Measurements from ENCODE around the gene SFTA2. TPM values are rescaled to one million over a fixed set of nuclear protein-coding genes. Genes with fewer than 3 reads are reported as not detected.

The SFTA2 gene
- total RNA-seq, 1 donor from 2014 or later, result not detected

GRCh38 chr6:30884521-30885480, 47.2 kb downstream of the SFTA2 start:
- no peak for TF ChIP-seq CTCF (IDR thresholded peaks at IDR 0.05; ENCODE audit: unreplicated experiment)
- H3K27me3 Mint-ChIP-seq (ENCODE audit: low read depth), result no peaks in the 10 kb centered on the region
- peak in 1 of 2 experiments; percentile 55 for DNase-seq (ENCODE audit: low spot score in 2 of 2, unreplicated experiment in 2 of 2)
- H3K27ac Mint-ChIP-seq, result peak overlapping the region; percentile 99
- no peaks in the 10 kb centered on the region for H3K9me3 Mint-ChIP-seq
- peaks cover 70% of the 10 kb centered on the region for H3K4me1 Mint-ChIP-seq
- peaks cover 5% of the 10 kb centered on the region for H3K36me3 Mint-ChIP-seq
- H3K4me3 Mint-ChIP-seq, result peak overlapping the region; percentile 78

- no peaks in the 10 kb centered on the region for H3K9me3 Mint-ChIP-seq
Observed at GRCh38 chr6:30883685-30884520, 48.1 kb downstream of the SFTA2 start, which contains the start of gene DDR1. DDR1 (plus strand) TSS chr6:30884519; CDS start chr6:30888730, 4,211 bp downstream.

GRCh38 chr6:30882759-30883684, 48.9 kb downstream of the SFTA2 start:
- H3K27ac Mint-ChIP-seq, result peak overlapping the region; percentile 98
- no peaks in the 10 kb centered on the region for H3K9me3 Mint-ChIP-seq
- H3K4me1 Mint-ChIP-seq, result peaks cover 73% of the 10 kb centered on the region
- TF ChIP-seq CTCF (IDR thresholded peaks at IDR 0.05; ENCODE audit: unreplicated experiment), result no peak
- no peaks in the 10 kb centered on the region for H3K36me3 Mint-ChIP-seq
- peak overlapping the region; percentile 72 for H3K4me3 Mint-ChIP-seq
- no peaks in the 10 kb centered on the region for H3K27me3 Mint-ChIP-seq (ENCODE audit: low read depth)
- peak; percentile 58 to 64 for DNase-seq (ENCODE audit: low spot score in 2 of 2, unreplicated experiment in 2 of 2)

More at GRCh38 chr6:30883685-30884520, 48.1 kb downstream of the SFTA2 start, which contains the start of gene DDR1:
- Mint-ChIP-seq H3K4me1 (peaks cover 72% of the 10 kb centered on the region), H3K36me3 (no peaks in the 10 kb centered on the region), H3K4me3 (peak within 1 kb of the TSS; percentile 78), H3K27ac (peak within 1 kb of the TSS; percentile 99), H3K27me3 (ENCODE audit: low read depth) (no peaks in the 10 kb centered on the region)
- peak; percentile 65 to 82 for DNase-seq (ENCODE audit: low spot score in 2 of 2, unreplicated experiment in 2 of 2)
- TF ChIP-seq CTCF (IDR thresholded peaks at IDR 0.05; ENCODE audit: unreplicated experiment), result no peak

GRCh38 chr6:30882204-30882758, 49.7 kb downstream of the SFTA2 start:
- no peak for TF ChIP-seq CTCF (IDR thresholded peaks at IDR 0.05; ENCODE audit: unreplicated experiment)
- peak in 1 of 2 experiments; percentile 62 for DNase-seq (ENCODE audit: low spot score in 2 of 2, unreplicated experiment in 2 of 2)
- Mint-ChIP-seq H3K27me3 (ENCODE audit: low read depth) (no peaks in the 10 kb centered on the region), H3K4me3 (peak overlapping the region; percentile 72), H3K27ac (peak overlapping the region; percentile 98), H3K36me3 (no peaks in the 10 kb centered on the region), H3K4me1 (peaks cover 75% of the 10 kb centered on the region), H3K9me3 (no peaks in the 10 kb centered on the region)

All from mesothelial cell of epicardium (in vitro differentiated cells).